HEK293T (cell line): ENCODE data around the gene ELOB.

Experiments
- CTCF ChIA-PET: fragments of 350-600 bp; formaldehyde crosslinking; extraction: SDS; loops from one replicate; lab custom pipeline; 2021; ENCODE audit warnings: antibody characterized with exemption, inconsistent platforms; lab: Yijun Ruan, JAX
- POLR2A ChIA-PET: fragments of 350-600 bp; formaldehyde crosslinking; extraction: SDS; loops from one replicate; lab custom pipeline; 2020; ENCODE audit warnings: antibody characterized with exemption, inconsistent platforms; lab: Yijun Ruan, JAX
- DNase-seq: peaks from one replicate; pipeline ENCODE4 v3.0.0; 2012; ENCODE audit warnings: mixed read lengths; ENCODE audit errors: extremely low spot score
- ARNT ChIP-seq: fragments of 450-650 bp; IDR thresholded peaks from 2 replicates; pipeline ENCODE4 v1.6.1; 2017; ENCODE audit warnings: mild to moderate bottlenecking
- BHLHE40 ChIP-seq: fragments of 450-650 bp; IDR thresholded peaks from 2 replicates; pipeline ENCODE4 v1.6.1; 2016; ENCODE audit warnings: mild to moderate bottlenecking, moderate library complexity, borderline replicate concordance
- CTBP1 ChIP-seq: fragments of 450-650 bp; IDR thresholded peaks from 2 replicates; pipeline ENCODE4 v1.6.1; 2016; ENCODE audit warnings: borderline replicate concordance
- ELF4 ChIP-seq: fragments of 450-650 bp; IDR thresholded peaks from 2 replicates; pipeline ENCODE4 v1.6.1; 2017; ENCODE audit warnings: antibody characterized with exemption
- FOXA1 ChIP-seq: fragments of 450-650 bp; IDR thresholded peaks from 2 replicates; pipeline ENCODE4 v1.6.1; 2016; ENCODE audit warnings: mild to moderate bottlenecking
- FOXK2 ChIP-seq: fragments of 450-650 bp; IDR thresholded peaks from 2 replicates; pipeline ENCODE4 v1.6.1; 2016; ENCODE audit warnings: mild to moderate bottlenecking
- FOXM1 ChIP-seq: fragments of 450-650 bp; IDR thresholded peaks from 2 replicates; pipeline ENCODE4 v1.6.1; 2017; ENCODE audit warnings: mild to moderate bottlenecking, borderline replicate concordance
- HDGF ChIP-seq: fragments of 450-650 bp; IDR thresholded peaks from 2 replicates; pipeline ENCODE4 v1.6.1; 2017; ENCODE audit warnings: antibody characterized with exemption, borderline replicate concordance
- L3MBTL2 ChIP-seq: fragments of 450-650 bp; conservative IDR thresholded peaks from 2 replicates; pipeline ENCODE4 v1.6.1; 2016; ENCODE audit warnings: mild to moderate bottlenecking
- LEF1 ChIP-seq: fragments of 450-650 bp; IDR thresholded peaks from 2 replicates; pipeline ENCODE4 v1.6.1; 2017; ENCODE audit warnings: mild to moderate bottlenecking, borderline replicate concordance
- NFRKB ChIP-seq: fragments of 450-650 bp; IDR thresholded peaks from 2 replicates; pipeline ENCODE4 v1.6.1; 2016; ENCODE audit warnings: mild to moderate bottlenecking, moderate library complexity
- PKNOX1 ChIP-seq: fragments of 450-650 bp; IDR thresholded peaks from 2 replicates; pipeline ENCODE4 v1.6.1; 2016
- SP1 ChIP-seq: fragments of 450-650 bp; IDR thresholded peaks from 2 replicates; pipeline ENCODE4 v1.6.1; 2017
- SUZ12 ChIP-seq: fragments of 450-650 bp; IDR thresholded peaks from 2 replicates; pipeline ENCODE4 v1.6.1; 2016; ENCODE audit warnings: mild to moderate bottlenecking
- TARDBP ChIP-seq: fragments of 450-650 bp; IDR thresholded peaks from 2 replicates; pipeline ENCODE4 v1.6.1; 2016
- ZNF384 ChIP-seq: fragments of 450-650 bp; IDR thresholded peaks from 2 replicates; pipeline ENCODE4 v1.6.1; 2016

The ELOB gene

GRCh38 chr16:2741168-2741567 lies 35.9 kb downstream of the ELOB start:
- ChIA-PET CTCF (no interaction called here), POLR2A (interaction anchor here (1.2 to 5.1 kb wide), 2 partner anchors 11 to 38 kb away, joined by 3 to 48 read pairs; partner anchors contain the start of gene SRRM2)
- TF ChIP-seq TARDBP (no peak), SUZ12 (no peak), NFRKB (no peak), ARNT (no peak), ZNF384 (no peak), HDGF (no peak), CTBP1 (no peak), SP1 (no peak), FOXK2 (no peak), PKNOX1 (no peak), BHLHE40 (no peak), FOXA1 (no peak)
- no peak for DNase-seq

GRCh38 chr16:2740476-2740875 lies 36.6 kb downstream of the ELOB start:
- TF ChIP-seq CTBP1 (no peak), ELF4 (no peak), BHLHE40 (no peak), FOXA1 (no peak), TARDBP (no peak), HDGF (no peak), ARNT (no peak), PKNOX1 (no peak), L3MBTL2 (no peak), SUZ12 (no peak), SP1 (no peak), FOXM1 (no peak), LEF1 (no peak), ZNF384 (no peak), NFRKB (no peak), FOXK2 (no peak)
- ChIA-PET CTCF (no interaction called here), POLR2A (interaction anchor here (1.3 to 5.1 kb wide), 2 partner anchors 9 to 11 kb away, joined by 4 to 48 read pairs; partner anchors contain the start of gene SRRM2)
- no peak for DNase-seq

- CTCF ChIA-PET, result no interaction called here
- DNase-seq, result no peak
- POLR2A ChIA-PET, result interaction anchor here (1.3 to 5.1 kb wide), 2 partner anchors 10 to 12 kb away, joined by 4 to 48 read pairs; partner anchors contain the start of gene SRRM2
- TF ChIP-seq NFRKB (no peak), ZNF384 (no peak), ELF4 (no peak), FOXK2 (no peak), L3MBTL2 (no peak), FOXM1 (no peak), ARNT (no peak), LEF1 (no peak), BHLHE40 (no peak), SP1 (no peak), TARDBP (no peak), HDGF (no peak), CTBP1 (no peak), PKNOX1 (no peak), SUZ12 (no peak), FOXA1 (no peak)
Measured at GRCh38 chr16:2739625-2740430, 37.3 kb downstream of the ELOB start.

- DNase-seq, result no peak
- TF ChIP-seq FOXA1 (no peak), ARNT (no peak), SUZ12 (no peak), ELF4 (no peak), SP1 (no peak), BHLHE40 (no peak), LEF1 (no peak), ZNF384 (no peak), NFRKB (no peak), L3MBTL2 (no peak)
- ChIA-PET CTCF (interaction anchor here (0.5 kb wide), 1 partner anchor 891 kb away, joined by 4 read pairs; no protein-coding TSS in a partner anchor), POLR2A (interaction anchor here (5.1 kb wide), 1 partner anchor 13 kb away, joined by 48 read pairs; the partner anchor contains the start of gene SRRM2)
Measured at GRCh38 chr16:2738615-2739014, 38.5 kb downstream of the ELOB start.

GRCh38 chr16:2737895-2738418 lies 39.1 kb downstream of the ELOB start:
- TF ChIP-seq SUZ12 (no peak), SP1 (no peak), ARNT (no peak), HDGF (no peak), FOXM1 (no peak)
- CTCF ChIA-PET, result no interaction called here
- POLR2A ChIA-PET, result interaction anchor here (1.2 kb wide), 1 partner anchor 41 kb away, joined by 3 read pairs; no protein-coding TSS in a partner anchor
- DNase-seq, result no peak

- TF ChIP-seq ZNF384 (no peak), CTBP1 (no peak), HDGF (no peak), SP1 (no peak), FOXM1 (no peak), LEF1 (no peak), L3MBTL2 (no peak), FOXA1 (no peak), BHLHE40 (no peak), ELF4 (no peak), PKNOX1 (no peak), TARDBP (no peak), FOXK2 (no peak)
- ChIA-PET CTCF (no interaction called here), POLR2A (interaction anchor here (1.2 kb wide), 1 partner anchor 42 kb away, joined by 3 read pairs; no protein-coding TSS in a partner anchor)
- no peak for DNase-seq
Measured at GRCh38 chr16:2737238-2737605, 39.9 kb downstream of the ELOB start.
